Lower leg skin (tissue), 4 donors: ENCODE data around the gene RRAGC. TPM values are rescaled to one million over a fixed set of nuclear protein-coding genes. Genes with fewer than 3 reads are reported as not detected.
"Not testable (repeated sequence)": the region's sequence is repeated elsewhere in the genome, so short reads cannot be mapped to it uniquely, and the experiment has no call there.

ENCODE experiments used
- DNase-seq, 2 donors: peaks; one replicate each; pipeline ENCODE4 v3.0.0-alpha.2; 2019; ENCODE audit warnings: low spot score in 2 of 2
- H3K4me3 ChIP-seq: fragments of 200-600 bp; sonication (generic); 2 replicates; pipeline ENCODE4 v1.5.1; 2017; ENCODE audit warnings: mild to moderate bottlenecking, low read depth; ENCODE audit not compliant: poor library complexity, severe bottlenecking
- CTCF ChIP-seq, 3 donors: fragments of 450-650 bp; IDR thresholded peaks; one replicate each; pipeline ENCODE4 v1.5.1; 2016; ENCODE audit warnings: antibody characterized with exemption in 3 of 3, mild to moderate bottlenecking in 3 of 3, moderate library complexity in 2 of 3
- POLR2A ChIP-seq, 2 donors: fragments of 450-650 bp; IDR thresholded peaks; one replicate each; pipeline ENCODE4 v1.6.1; 2016 to 2017; ENCODE audit warnings: antibody characterized with exemption in 2 of 2, mild to moderate bottlenecking in 1 of 2, moderate library complexity in 1 of 2
- WGBS, 2 donors: methylation state at CpG; one replicate each; pipeline ENCODE4 v1.1.5; 2018; 5-methylcytosine and 5-hydroxymethylcytosine counted together
- intact Hi-C: fragments of 100-400 bp; cut with DNase I; formaldehyde crosslinking; loops from one replicate; pipeline ENCODE4 v1.15.0; 2023; ENCODE audit warnings: low total_unique reads
- total RNA-seq, 4 donors: library from RNA; depleted of rRNA; stranded (reverse); fragments of >200 nt; gene quantifications; one replicate each; pipeline ENCODE4 v1.1.0, GENCODE V29; 2016

Gene RRAGC
- total RNA-seq, 4 donors from 2014 or later: 19.5 to 27.7 (median 21.6) TPM

- WGBS, 2 donors: 51 to 59% methylated on average over 7 of the region's 7 CpGs
- peak in 1 of 2 donors; percentile 28 for DNase-seq
- intact Hi-C loops: loop anchor here (10.0 kb wide), 1 partner anchor 780 kb away; no protein-coding TSS in a partner anchor
- no peak for TF ChIP-seq POLR2A (IDR thresholded peaks at IDR 0.05)
- no peak for TF ChIP-seq CTCF (IDR thresholded peaks at IDR 0.05)
- H3K4me3 ChIP-seq: no peak overlapping the region
Observed at GRCh38 chr1:38814444-38814983, 45.1 kb downstream of the RRAGC start.

GRCh38 chr1:38812981-38813380, 46.6 kb downstream of the RRAGC start:
- DNase-seq: peak in 1 of 2 donors; percentile 2
- TF ChIP-seq POLR2A (IDR thresholded peaks at IDR 0.05) (no peak), CTCF (IDR thresholded peaks at IDR 0.05) (no peak)
- WGBS, 2 donors: 61 to 66% methylated on average over 5 of the region's 5 CpGs
- no peak overlapping the region for H3K4me3 ChIP-seq
- intact Hi-C loops: loop anchor here (10.0 kb wide), 1 partner anchor 778 kb away; no protein-coding TSS in a partner anchor

- DNase-seq, H3K4me3 ChIP-seq: not testable (repeated sequence)
- intact Hi-C loops: loop anchor here (10.0 kb wide), 1 partner anchor 777 kb away; no protein-coding TSS in a partner anchor
- 71 to 89% methylated on average over 4 of the region's 4 CpGs for WGBS, 2 donors
Observed at GRCh38 chr1:38811466-38811865, 48.1 kb downstream of the RRAGC start.

- DNase-seq: no peak
- H3K4me3 ChIP-seq: no peak overlapping the region
- intact Hi-C loops: no loop called here
- 94 to 100% methylated on average over 1 of the region's 1 CpG for WGBS, 2 donors
- no peak for TF ChIP-seq POLR2A (IDR thresholded peaks at IDR 0.05)
Observed at GRCh38 chr1:38806090-38806489, 53.5 kb downstream of the RRAGC start.

- no peak for TF ChIP-seq CTCF (IDR thresholded peaks at IDR 0.05)
- intact Hi-C loops: no loop called here
- peak in 1 of 2 donors; percentile 39 for DNase-seq
- 75% methylated on average over 8 of the region's 8 CpGs for WGBS, 2 donors
- H3K4me3 ChIP-seq: no peak overlapping the region
Observed at GRCh38 chr1:38805036-38805435, 54.5 kb downstream of the RRAGC start.

GRCh38 chr1:38804062-38804886, 55.3 kb downstream of the RRAGC start:
- peak in 1 of 2 donors; percentile 61 for DNase-seq
- no peak overlapping the region for H3K4me3 ChIP-seq
- TF ChIP-seq POLR2A (IDR thresholded peaks at IDR 0.05) (no peak), CTCF (IDR thresholded peaks at IDR 0.05) (no peak)

More at GRCh38 chr1:38804062-38804886, 55.3 kb downstream of the RRAGC start:
- 11 to 14% methylated on average over 42 to 43 of the region's 81 CpGs for WGBS, 2 donors
- intact Hi-C loops: no loop called here
